Suprapubic skin (tissue), 4 donors: ENCODE results near the gene ASH1L. TPM values are rescaled to one million over a fixed set of nuclear protein-coding genes. Genes with fewer than 3 reads are reported as not detected.

Experiments
- DNase-seq, 2 donors: peaks; one replicate each; pipeline ENCODE4 v3.0.0-alpha.2; 2019; ENCODE audit warnings: low spot score in 2 of 2
- H3K27ac ChIP-seq: fragments of 200-600 bp; sonication (generic); one replicate; pipeline ENCODE4 v1.5.1; 2019
- H3K27me3 ChIP-seq: fragments of 200-600 bp; sonication (generic); one replicate; pipeline ENCODE4 v1.5.1; 2019
- H3K36me3 ChIP-seq: fragments of 200-600 bp; sonication (generic); one replicate; pipeline ENCODE4 v1.5.1; 2019
- H3K4me1 ChIP-seq: fragments of 200-600 bp; sonication (generic); one replicate; pipeline ENCODE4 v1.5.1; 2019
- H3K4me3 ChIP-seq: fragments of 200-600 bp; sonication (generic); one replicate; pipeline ENCODE4 v1.5.1; 2019; ENCODE audit warnings: mild to moderate bottlenecking
- H3K9me3 ChIP-seq: fragments of 200-600 bp; sonication (generic); one replicate; pipeline ENCODE4 v1.5.1; 2019
- EP300 ChIP-seq: sonication (generic); formaldehyde crosslinking; IDR thresholded peaks from one replicate; pipeline ENCODE4 v1.6.1; 2017; ENCODE audit warnings: antibody characterized with exemption
- POLR2A ChIP-seq, 2 donors: fragments of 450-650 bp; IDR thresholded peaks; one replicate each; pipeline ENCODE4 v1.6.1; 2017; ENCODE audit warnings: antibody characterized with exemption in 2 of 2, mild to moderate bottlenecking in 2 of 2, moderate library complexity in 2 of 2
- POLR2AphosphoS5 ChIP-seq, 3 donors: sonication (generic); formaldehyde crosslinking; IDR thresholded peaks; one replicate each; pipeline ENCODE4 v1.6.1; 2017; ENCODE audit warnings: antibody characterized with exemption in 3 of 3
- WGBS: methylation state at CpG from one replicate; pipeline ENCODE4 v1.1.5; 2018; 5-methylcytosine and 5-hydroxymethylcytosine counted together
- total RNA-seq, 4 donors: library from RNA; depleted of rRNA; stranded (reverse); fragments of >200 nt; gene quantifications; one replicate each; pipeline ENCODE4 v1.1.0, GENCODE V29; 2016
- TF ChIP-seq, protein P1 (sequence below), 2 donors: fragments of 200-600 bp in 1 of 2; fragments of 450-650 bp in 1 of 2; sonication (generic) in 1 of 2; IDR thresholded peaks; one replicate each; pipeline ENCODE4 v1.5.1; 2016 to 2019; ENCODE audit warnings: antibody characterized with exemption in 2 of 2, mild to moderate bottlenecking in 1 of 2, moderate library complexity in 1 of 2

Gene ASH1L
- total RNA-seq, 4 donors from 2014 or later: 51.9 to 121 (median 66.2) TPM

DNA sequence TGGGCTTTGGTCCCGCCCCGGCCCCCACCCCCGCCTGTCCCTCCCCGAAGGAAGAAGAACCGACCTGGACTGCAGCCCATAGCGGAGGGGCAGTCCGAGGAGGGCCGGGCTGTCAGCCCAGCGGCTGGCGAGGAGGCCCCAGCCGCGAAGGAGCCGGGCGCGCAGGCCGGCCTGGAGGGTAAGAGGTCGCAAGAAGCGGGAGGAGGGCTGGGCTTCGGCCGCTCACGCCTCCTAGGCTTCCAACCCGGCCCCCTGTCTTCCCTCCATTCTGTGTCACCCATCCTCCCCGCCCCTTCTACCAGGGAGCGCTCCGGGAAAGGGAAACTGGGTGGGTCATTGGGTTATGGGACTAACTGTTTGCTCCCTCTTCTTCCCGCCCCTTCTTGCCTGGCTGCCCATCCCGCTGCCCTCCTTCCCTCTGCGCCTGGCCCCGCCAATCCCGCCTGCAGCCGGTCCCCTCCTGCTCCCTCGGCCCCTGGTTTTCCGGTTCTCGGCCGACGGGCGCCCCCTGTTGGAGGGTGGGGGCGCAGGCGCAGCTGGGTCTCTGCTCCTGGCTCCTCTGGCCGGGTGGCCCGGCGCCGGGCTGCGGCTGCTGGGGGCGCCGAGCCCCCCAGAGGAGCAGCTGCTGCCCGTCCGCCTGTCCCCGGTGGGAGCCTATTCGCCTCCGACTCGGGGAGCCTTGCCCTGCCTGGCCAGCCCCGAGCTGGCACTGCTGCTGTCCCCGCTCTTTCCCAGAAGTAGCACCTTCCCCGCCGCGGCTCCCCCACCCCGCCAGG is 239.5 kb downstream of the ASH1L start:
- Histone ChIP-seq H3K27ac (peak overlapping the region; percentile 88), H3K36me3 (peaks cover 26% of the 10 kb centered on the region), H3K27me3 (no peaks in the 10 kb centered on the region), H3K4me1 (peaks cover 50% of the 10 kb centered on the region), H3K9me3 (no peaks in the 10 kb centered on the region), H3K4me3 (peak overlapping the region; percentile 79)
- WGBS: under 1% methylated on average over 23 of the region's 58 CpGs
- peak; percentile 94 to 95 for DNase-seq
- TF ChIP-seq POLR2A (IDR thresholded peaks at IDR 0.05) (no peak), POLR2AphosphoS5 (IDR thresholded peaks at IDR 0.05) (peak in 1 of 3 donors; percentile 47)
- TF ChIP-seq, protein P1, sequence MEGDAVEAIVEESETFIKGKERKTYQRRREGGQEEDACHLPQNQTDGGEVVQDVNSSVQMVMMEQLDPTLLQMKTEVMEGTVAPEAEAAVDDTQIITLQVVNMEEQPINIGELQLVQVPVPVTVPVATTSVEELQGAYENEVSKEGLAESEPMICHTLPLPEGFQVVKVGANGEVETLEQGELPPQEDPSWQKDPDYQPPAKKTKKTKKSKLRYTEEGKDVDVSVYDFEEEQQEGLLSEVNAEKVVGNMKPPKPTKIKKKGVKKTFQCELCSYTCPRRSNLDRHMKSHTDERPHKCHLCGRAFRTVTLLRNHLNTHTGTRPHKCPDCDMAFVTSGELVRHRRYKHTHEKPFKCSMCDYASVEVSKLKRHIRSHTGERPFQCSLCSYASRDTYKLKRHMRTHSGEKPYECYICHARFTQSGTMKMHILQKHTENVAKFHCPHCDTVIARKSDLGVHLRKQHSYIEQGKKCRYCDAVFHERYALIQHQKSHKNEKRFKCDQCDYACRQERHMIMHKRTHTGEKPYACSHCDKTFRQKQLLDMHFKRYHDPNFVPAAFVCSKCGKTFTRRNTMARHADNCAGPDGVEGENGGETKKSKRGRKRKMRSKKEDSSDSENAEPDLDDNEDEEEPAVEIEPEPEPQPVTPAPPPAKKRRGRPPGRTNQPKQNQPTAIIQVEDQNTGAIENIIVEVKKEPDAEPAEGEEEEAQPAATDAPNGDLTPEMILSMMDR (IDR thresholded peaks at IDR 0.05): peak; percentile 85 to 96

DNA sequence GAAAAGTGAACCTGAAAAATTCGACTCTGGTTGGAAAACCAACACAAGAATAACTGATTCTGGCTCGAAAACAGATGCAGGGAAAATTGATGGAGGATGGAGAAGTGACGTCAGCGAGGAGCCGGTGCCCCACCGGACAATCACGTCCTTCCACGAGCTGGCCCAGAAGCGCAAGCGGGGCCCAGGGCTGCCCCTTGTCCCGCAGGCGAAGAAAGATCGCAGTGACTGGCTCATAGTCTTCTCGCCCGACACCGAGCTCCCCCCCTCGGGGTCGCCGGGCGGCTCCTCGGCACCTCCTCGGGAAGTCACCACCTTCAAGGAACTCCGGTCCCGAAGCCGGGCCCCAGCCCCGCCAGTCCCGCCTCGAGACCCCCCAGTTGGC is 240.0 kb downstream of the ASH1L start:
- no peak for DNase-seq
- Histone ChIP-seq H3K4me1 (peaks cover 50% of the 10 kb centered on the region), H3K4me3 (peak overlapping the region; percentile 79), H3K27me3 (no peaks in the 10 kb centered on the region), H3K36me3 (peaks cover 21% of the 10 kb centered on the region), H3K27ac (peak overlapping the region; percentile 88), H3K9me3 (no peaks in the 10 kb centered on the region)
- WGBS: under 1% methylated on average over 17 of the region's 28 CpGs
- TF ChIP-seq POLR2AphosphoS5 (IDR thresholded peaks at IDR 0.05) (no peak), POLR2A (IDR thresholded peaks at IDR 0.05) (no peak), EP300 (no peak)
- TF ChIP-seq, protein P1 (IDR thresholded peaks at IDR 0.05): no peak

DNA sequence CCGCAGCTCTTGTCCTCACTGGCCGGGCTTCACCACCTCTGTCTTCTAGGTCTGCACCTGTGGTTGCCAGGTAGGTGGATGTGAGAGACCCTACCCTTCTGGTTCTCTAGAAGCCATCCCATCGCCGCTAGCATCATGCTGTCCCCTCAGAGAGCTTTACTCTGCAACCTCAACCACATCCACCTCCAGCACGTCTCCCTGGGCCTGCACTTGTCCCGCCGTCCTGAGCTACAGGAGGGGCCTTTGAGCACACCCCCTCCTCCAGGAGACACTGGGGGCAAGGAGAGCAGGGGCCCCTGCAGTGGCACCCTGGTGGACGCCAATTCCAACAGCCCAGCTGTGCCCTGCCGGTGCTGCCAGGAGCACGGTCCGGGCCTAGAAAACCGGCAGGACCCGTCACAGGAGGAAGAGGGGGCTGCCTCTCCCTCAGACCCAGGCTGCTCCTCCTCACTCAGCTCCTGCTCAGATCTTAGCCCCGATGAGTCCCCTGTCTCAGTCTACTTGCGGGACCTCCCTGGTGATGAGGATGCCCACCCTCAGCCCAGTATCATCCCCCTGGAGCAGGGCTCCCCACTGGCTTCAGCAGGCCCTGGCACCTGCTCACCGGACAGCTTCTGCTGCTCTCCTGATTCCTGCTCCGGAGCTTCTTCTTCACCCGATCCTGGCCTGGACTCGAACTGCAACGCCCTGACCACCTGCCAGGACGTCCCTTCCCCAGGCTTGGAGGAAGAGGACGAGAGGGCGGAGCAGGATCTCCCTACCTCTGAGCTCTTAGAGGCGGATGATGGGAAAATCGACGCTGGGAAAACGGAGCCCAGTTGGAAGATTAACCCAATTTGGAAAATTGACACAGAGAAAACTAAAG is 240.7 kb downstream of the ASH1L start:
- Histone ChIP-seq H3K9me3 (no peaks in the 10 kb centered on the region), H3K4me3 (peak overlapping the region; percentile 79), H3K27ac (peak overlapping the region; percentile 88), H3K27me3 (no peaks in the 10 kb centered on the region), H3K36me3 (peaks cover 14% of the 10 kb centered on the region), H3K4me1 (peaks cover 50% of the 10 kb centered on the region)
- TF ChIP-seq, protein P1 (IDR thresholded peaks at IDR 0.05): no peak
- TF ChIP-seq EP300 (no peak), POLR2AphosphoS5 (IDR thresholded peaks at IDR 0.05) (no peak), POLR2A (IDR thresholded peaks at IDR 0.05) (no peak)
- DNase-seq: no peak
- 35% methylated on average over 26 of the region's 27 CpGs for WGBS

DNA sequence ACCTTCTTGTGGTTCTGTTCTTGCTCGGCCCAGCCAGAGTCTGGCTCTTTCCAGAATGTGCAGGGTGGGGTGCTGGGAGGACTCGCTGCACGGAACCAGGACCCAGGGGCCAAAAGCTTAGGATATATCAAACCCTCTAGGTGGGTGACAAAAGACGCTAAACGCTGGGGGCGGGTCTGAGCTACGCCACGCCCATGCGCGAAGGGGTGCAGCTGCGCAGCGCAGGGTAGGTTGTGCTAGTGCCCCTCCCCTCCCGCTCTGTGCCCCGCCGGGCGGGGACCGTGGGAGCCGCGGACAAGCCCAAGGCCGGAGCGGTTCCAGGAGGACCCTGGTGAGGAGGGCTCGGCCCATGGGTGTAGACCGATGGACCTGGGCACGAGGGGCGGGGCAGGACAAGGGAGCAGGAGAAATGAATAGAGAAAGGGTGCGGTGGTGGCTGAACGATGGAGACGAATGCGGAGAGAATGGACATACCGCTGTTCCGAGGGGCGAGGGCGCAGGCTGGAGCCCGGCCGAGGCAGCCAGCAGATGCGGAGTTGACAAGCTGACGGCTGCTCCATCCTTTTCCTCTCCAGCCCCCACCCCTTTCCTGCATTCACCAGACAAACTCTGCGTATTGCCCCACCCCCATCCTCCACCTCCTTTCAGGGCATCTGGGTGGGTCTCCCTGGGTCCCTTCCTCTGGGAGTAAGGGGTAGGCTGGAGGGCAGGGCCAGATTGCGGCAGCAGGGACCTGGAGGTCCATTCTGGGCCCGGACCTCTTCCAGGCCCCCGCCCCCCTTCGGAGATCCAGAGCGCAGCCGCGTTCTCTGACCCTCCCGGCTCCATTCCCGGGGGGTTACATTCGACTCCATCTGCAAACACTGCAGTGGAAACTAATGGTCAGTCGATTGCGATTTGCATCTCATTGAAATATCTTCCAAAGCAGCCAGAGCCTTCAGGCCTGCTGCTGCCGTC is 241.7 kb downstream of the ASH1L start, which contains the start of gene RUSC1:
RUSC1 (plus strand) TSS at position 234 of the 957 bp plus-strand sequence. CDS start 880 bp downstream, outside the sequence.
- H3K4me1 ChIP-seq: peaks cover 47% of the 10 kb centered on the region
- WGBS: 14% methylated on average over 48 of the region's 51 CpGs
- DNase-seq: peak; percentile 89 to 90
- TF ChIP-seq POLR2AphosphoS5 (IDR thresholded peaks at IDR 0.05) (peak in 1 of 3 donors; percentile 41), POLR2A (IDR thresholded peaks at IDR 0.05) (no peak)
- H3K9me3 ChIP-seq: no peaks in the 10 kb centered on the region
- H3K27me3 ChIP-seq: no peaks in the 10 kb centered on the region
- peak within 1 kb of the TSS; percentile 79 for H3K4me3 ChIP-seq
- H3K36me3 ChIP-seq: peaks cover 10% of the 10 kb centered on the region
- peak within 1 kb of the TSS; percentile 88 for H3K27ac ChIP-seq

DNA sequence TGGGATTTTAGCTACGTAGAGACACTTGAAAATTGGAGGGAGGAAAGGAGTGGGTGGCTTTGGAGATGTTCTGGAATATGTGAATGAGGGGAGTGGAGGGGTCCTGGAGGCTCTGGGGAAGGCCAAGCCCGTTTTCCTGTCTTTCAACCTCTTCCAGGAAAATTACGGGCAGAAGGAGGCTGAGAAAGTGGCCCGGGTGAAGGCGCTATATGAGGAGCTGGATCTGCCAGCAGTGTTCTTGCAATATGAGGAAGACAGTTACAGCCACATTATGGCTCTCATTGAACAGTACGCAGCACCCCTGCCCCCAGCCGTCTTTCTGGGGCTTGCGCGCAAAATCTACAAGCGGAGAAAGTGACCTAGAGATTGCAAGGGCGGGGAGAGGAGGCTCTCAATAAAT is 242.4 kb downstream of the ASH1L start:
- no peak for DNase-seq
- Histone ChIP-seq H3K27me3 (no peaks in the 10 kb centered on the region), H3K4me1 (peaks cover 40% of the 10 kb centered on the region), H3K9me3 (no peaks in the 10 kb centered on the region), H3K4me3 (peak overlapping the region; percentile 79), H3K27ac (peak overlapping the region; percentile 52), H3K36me3 (peaks cover 10% of the 10 kb centered on the region)
- 21% methylated on average over 11 of the region's 11 CpGs for WGBS
- no peak for TF ChIP-seq EP300
- TF ChIP-seq POLR2AphosphoS5 (IDR thresholded peaks at IDR 0.05): no peak
- no peak for TF ChIP-seq POLR2A (IDR thresholded peaks at IDR 0.05)
- TF ChIP-seq, protein P1 (IDR thresholded peaks at IDR 0.05): no peak
